Small intestine (tissue), 7 donors: ENCODE data around the gene PHACTR3. TPM values are rescaled to one million over a fixed set of nuclear protein-coding genes. Genes with fewer than 3 reads are reported as not detected.

Experiments used
- DNase-seq, 2 donors: peaks; one replicate each; pipeline versions ENCODE4 v3.0.0 to v3.0.0-alpha.2; 2013
- FAIRE-seq: peaks from 2 replicates; lab custom pipeline; 2012; peaks lifted over from hg19 to GRCh38; lab: Jason Lieb, UNC
- H3K27ac ChIP-seq, 3 donors: one replicate each; pipeline ENCODE4 v1.5.1; 2013; ENCODE audit warnings: low read length in 2 of 3, mild to moderate bottlenecking in 2 of 3, control low read depth in 1 of 3, inconsistent platforms in 1 of 3, low read depth in 1 of 3, moderate library complexity in 1 of 3
- H3K27me3 ChIP-seq, 3 donors: one replicate each; pipeline ENCODE4 v1.6.1; 2013; ENCODE audit warnings: low read length in 3 of 3, inconsistent platforms in 1 of 3; ENCODE audit not compliant: control insufficient read depth in 3 of 3, insufficient read depth in 3 of 3
- H3K36me3 ChIP-seq, 3 donors: one replicate each; pipeline ENCODE4 v1.6.1; 2013; ENCODE audit warnings: low read length in 3 of 3, inconsistent platforms in 1 of 3, low read depth in 1 of 3, mild to moderate bottlenecking in 1 of 3, moderate library complexity in 1 of 3; ENCODE audit not compliant: control insufficient read depth in 3 of 3, insufficient read depth in 2 of 3
- H3K4me1 ChIP-seq, 3 donors: one replicate each; pipeline ENCODE4 v1.6.1; 2013; ENCODE audit warnings: low read length in 2 of 3, inconsistent platforms in 1 of 3, low read depth in 1 of 3, mild to moderate bottlenecking in 1 of 3, moderate library complexity in 1 of 3; ENCODE audit not compliant: control insufficient read depth in 3 of 3, insufficient read depth in 2 of 3
- H3K4me3 ChIP-seq, 3 donors: one replicate each; pipeline ENCODE4 v1.5.1; 2013; ENCODE audit warnings: low read length in 3 of 3, control low read depth in 1 of 3, inconsistent platforms in 1 of 3, low read depth in 1 of 3, mild to moderate bottlenecking in 1 of 3, moderate library complexity in 1 of 3
- H3K9me3 ChIP-seq, 2 donors: one replicate each; pipeline ENCODE4 v1.6.1; 2013; ENCODE audit warnings: low read depth in 1 of 2, low read length in 1 of 2; ENCODE audit not compliant: control insufficient read depth in 2 of 2, insufficient read depth in 1 of 2
- WGBS, 3 donors: extraction: QIAGEN DNeasy Blood & Tissue Kit; methylation state at CpG; one replicate each; pipeline ENCODE4 v1.1.7; 2013; 5-methylcytosine and 5-hydroxymethylcytosine counted together
- polyA plus RNA-seq, 4 donors: library from polyadenylated mRNA; stranded (reverse) in 3 of 4; unstranded in 1 of 4; fragments of 200-250 nt in 3 of 4; fragments of 120-200 nt in 1 of 4; gene quantifications; one replicate each; pipeline versions ENCODE4 v1.2.1 to v1.2.3, GENCODE V29; 2013
- donor health status: healthy with polysubstance abuse.
- donor health status: control.
- donor health status: control.
- donor health status: Bipolar disorder and iron deficiency.
- donor health status: healthy.

Gene PHACTR3
- polyA plus RNA-seq, 4 donors = 1.9 to 7.1 (median 4.9) TPM

- DNase-seq = peak in 1 of 2 donors; percentile 6
- H3K36me3 ChIP-seq = no peaks in the 10 kb centered on the region
- H3K27ac ChIP-seq = no peak overlapping the region
- peaks cover 0 to 2% (median 0%) of the 10 kb centered on the region in 3 donors for H3K27me3 ChIP-seq
- no peaks in the 10 kb centered on the region for H3K9me3 ChIP-seq
- FAIRE-seq = no peak
- 60 to 67% (median 62%) methylated on average over 11 of the region's 11 CpGs for WGBS, 3 donors
- H3K4me3 ChIP-seq = no peak overlapping the region
- no peaks in the 10 kb centered on the region for H3K4me1 ChIP-seq
Observed at GRCh38 chr20:59676126-59676850, 71.9 kb downstream of the PHACTR3 start.

GRCh38 chr20:59676851-59677182 lies 72.5 kb downstream of the PHACTR3 start:
- H3K4me3 ChIP-seq = no peak overlapping the region

GRCh38 chr20:59677586-59677985 lies 73.2 kb downstream of the PHACTR3 start:
- H3K27me3 ChIP-seq = peaks cover 0 to 2% (median 0%) of the 10 kb centered on the region in 3 donors
- no peaks in the 10 kb centered on the region for H3K9me3 ChIP-seq
- H3K4me3 ChIP-seq = no peak overlapping the region
- DNase-seq (no peak), FAIRE-seq (no peak)
- H3K4me1 ChIP-seq = no peaks in the 10 kb centered on the region
- no peaks in the 10 kb centered on the region for H3K36me3 ChIP-seq
- WGBS, 3 donors = 77 to 82% (median 78%) methylated on average over 6 of the region's 6 CpGs
- no peak overlapping the region for H3K27ac ChIP-seq

More at GRCh38 chr20:59676851-59677182, 72.5 kb downstream of the PHACTR3 start:
- Histone ChIP-seq H3K36me3 (no peaks in the 10 kb centered on the region), H3K27ac (no peak overlapping the region), H3K9me3 (no peaks in the 10 kb centered on the region), H3K27me3 (peaks cover 0 to 2% (median 0%) of the 10 kb centered on the region in 3 donors), H3K4me1 (no peaks in the 10 kb centered on the region)
- no peak for DNase-seq
- FAIRE-seq = no peak
- WGBS, 3 donors = 32 to 40% (median 40%) methylated on average over 4 of the region's 4 CpGs

GRCh38 chr20:59678288-59678687 lies 73.9 kb downstream of the PHACTR3 start:
- 50 to 64% (median 56%) methylated on average over 9 of the region's 9 CpGs for WGBS, 3 donors
- FAIRE-seq (no peak), DNase-seq (no peak)
- H3K27ac ChIP-seq = no peak overlapping the region
- H3K4me3 ChIP-seq = no peak overlapping the region
- no peaks in the 10 kb centered on the region for H3K9me3 ChIP-seq
- H3K36me3 ChIP-seq = no peaks in the 10 kb centered on the region
- H3K27me3 ChIP-seq = peaks cover 0 to 2% (median 0%) of the 10 kb centered on the region in 3 donors
- H3K4me1 ChIP-seq = no peaks in the 10 kb centered on the region

- Histone ChIP-seq H3K9me3 (no peaks in the 10 kb centered on the region), H3K27ac (no peak overlapping the region), H3K4me1 (no peaks in the 10 kb centered on the region), H3K27me3 (peaks cover 0 to 2% (median 0%) of the 10 kb centered on the region in 3 donors), H3K4me3 (no peak overlapping the region), H3K36me3 (no peaks in the 10 kb centered on the region)
- no peak for FAIRE-seq
- WGBS, 3 donors = 61 to 69% (median 64%) methylated on average over 8 of the region's 8 CpGs
- DNase-seq = no peak
Observed at GRCh38 chr20:59678951-59679350, 74.6 kb downstream of the PHACTR3 start.

- Histone ChIP-seq H3K27ac (no peak overlapping the region), H3K36me3 (no peaks in the 10 kb centered on the region), H3K4me1 (no peaks in the 10 kb centered on the region), H3K27me3 (peaks cover 0 to 2% (median 0%) of the 10 kb centered on the region in 3 donors), H3K9me3 (no peaks in the 10 kb centered on the region), H3K4me3 (no peak overlapping the region)
- FAIRE-seq (no peak), DNase-seq (no peak)
- 81 to 88% (median 83%) methylated on average over 9 of the region's 9 CpGs for WGBS, 3 donors
Observed at GRCh38 chr20:59680148-59680650, 75.9 kb downstream of the PHACTR3 start.

- FAIRE-seq (no peak), DNase-seq (no peak)
- Histone ChIP-seq H3K4me1 (no peaks in the 10 kb centered on the region), H3K27me3 (peaks cover 0 to 2% (median 0%) of the 10 kb centered on the region in 3 donors), H3K9me3 (no peaks in the 10 kb centered on the region), H3K27ac (no peak overlapping the region), H3K36me3 (no peaks in the 10 kb centered on the region), H3K4me3 (no peak overlapping the region)
- 70 to 91% (median 80%) methylated on average over 1 of the region's 1 CpG for WGBS, 3 donors
Observed at GRCh38 chr20:59680852-59681251, 76.5 kb downstream of the PHACTR3 start.

GRCh38 chr20:59682603-59683002 lies 78.3 kb downstream of the PHACTR3 start:
- no peak for FAIRE-seq
- Histone ChIP-seq H3K36me3 (no peaks in the 10 kb centered on the region), H3K27ac (no peak overlapping the region), H3K4me1 (no peaks in the 10 kb centered on the region), H3K27me3 (peaks cover 0 to 2% (median 0%) of the 10 kb centered on the region in 3 donors), H3K9me3 (no peaks in the 10 kb centered on the region), H3K4me3 (no peak overlapping the region)
- DNase-seq = no peak
- 73 to 76% (median 74%) methylated on average over 10 of the region's 10 CpGs for WGBS, 3 donors
